Left lobe of liver (tissue), 2 donors: ENCODE measurements around the gene PRSS2. TPM values are rescaled to one million over a fixed set of nuclear protein-coding genes. Genes with fewer than 3 reads are reported as not detected.

ENCODE experiments used
- ATAC-seq: fragments of 200-7000 bp; cut with Tn5 transposase; one replicate; pipeline ENCODE4 v1.9.1; 2020; ENCODE audit warnings: mild to moderate bottlenecking, moderate library complexity
- DNase-seq: peaks from one replicate; pipeline ENCODE4 v3.0.0-alpha.2; 2020; ENCODE audit warnings: low spot score
- total RNA-seq: library from RNA; stranded (reverse); gene quantifications from one replicate; pipeline ENCODE4 v1.2.1, GENCODE V29; 2021
- donor health status: DM: no; HTN: no; CAD: no; lungs with moderate emphysema.
- donor health status: DM: no; HTN: yes; CAD: no.

The PRSS2 gene
- total RNA-seq, 1 donor from 2014 or later, result 53.2 TPM

DNA sequence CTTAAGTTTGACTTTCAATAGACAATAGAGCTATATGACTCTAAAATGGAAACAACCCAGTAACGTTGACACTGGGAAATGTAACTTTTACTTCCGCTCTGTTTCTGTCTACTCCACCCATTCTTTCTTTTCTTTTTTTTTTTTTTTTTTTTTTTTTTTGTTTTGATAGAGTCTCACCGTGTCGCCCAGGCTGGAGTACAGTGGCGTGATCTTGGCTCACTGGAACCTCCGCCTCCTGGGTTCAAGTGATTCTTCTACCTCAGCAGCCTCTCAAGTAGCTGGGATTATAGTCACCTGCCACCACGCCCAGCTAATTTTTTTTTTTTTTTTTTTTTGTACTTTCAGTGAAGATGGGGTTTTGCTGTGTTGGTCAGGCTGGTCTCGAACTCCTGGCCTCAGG, 13.9 kb downstream of the PRSS2 start:
- DNase-seq (no peak), ATAC-seq (no peak)

DNA sequence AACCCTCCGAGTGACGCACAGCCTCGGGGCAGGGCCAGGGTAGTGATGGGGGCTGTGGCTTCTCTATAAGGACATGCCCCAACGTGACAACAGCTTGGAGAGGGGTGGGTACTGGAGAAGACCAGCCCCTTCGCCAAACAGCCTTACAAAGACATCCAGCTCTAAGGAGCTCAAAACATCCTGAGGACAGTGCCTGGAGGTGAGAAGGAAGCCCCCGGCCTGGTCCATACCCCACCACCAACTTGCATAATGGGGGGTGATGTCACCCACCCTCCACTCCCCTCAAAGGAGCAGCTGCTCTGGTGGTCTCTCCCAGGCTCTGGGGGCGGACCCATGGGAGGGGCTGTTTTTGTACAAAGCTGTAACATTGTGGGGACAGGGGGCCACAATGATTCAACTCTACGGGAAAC, 15.1 kb downstream of the PRSS2 start:
- DNase-seq (no peak), ATAC-seq (no peak)

DNA sequence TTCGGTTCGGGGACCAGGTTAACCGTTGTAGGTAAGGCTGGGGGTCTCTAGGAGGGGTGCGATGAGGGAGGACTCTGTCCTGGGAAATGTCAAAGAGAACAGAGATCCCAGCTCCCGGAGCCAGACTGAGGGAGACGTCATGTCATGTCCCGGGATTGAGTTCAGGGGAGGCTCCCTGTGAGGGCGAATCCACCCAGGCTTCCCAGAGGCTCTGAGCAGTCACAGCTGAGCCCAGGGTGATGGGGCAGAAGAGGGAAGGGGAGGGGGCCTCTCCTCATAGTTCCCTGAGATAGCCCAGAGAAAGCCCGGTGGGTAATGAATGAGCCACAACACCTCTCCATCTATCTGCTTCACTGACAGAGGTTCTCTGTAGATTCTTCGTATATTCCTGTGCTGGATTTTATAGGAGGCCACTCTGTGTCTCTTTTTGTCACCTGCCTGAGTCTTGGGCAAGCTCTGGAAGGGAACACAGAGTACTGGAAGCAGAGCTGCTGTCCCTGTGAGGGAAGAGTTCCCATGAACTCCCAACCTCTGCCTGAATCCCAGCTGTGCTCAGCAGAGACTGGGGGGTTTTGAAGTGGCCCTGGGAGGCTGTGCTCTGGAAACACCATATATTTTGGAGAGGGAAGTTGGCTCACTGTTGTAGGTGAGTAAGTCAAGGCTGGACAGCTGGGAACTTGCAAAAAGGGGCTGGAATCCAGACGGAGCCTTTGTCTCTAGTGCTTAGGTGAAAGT, 16.4 kb downstream of the PRSS2 start:
- no peak for DNase-seq
- ATAC-seq, result no peak

DNA sequence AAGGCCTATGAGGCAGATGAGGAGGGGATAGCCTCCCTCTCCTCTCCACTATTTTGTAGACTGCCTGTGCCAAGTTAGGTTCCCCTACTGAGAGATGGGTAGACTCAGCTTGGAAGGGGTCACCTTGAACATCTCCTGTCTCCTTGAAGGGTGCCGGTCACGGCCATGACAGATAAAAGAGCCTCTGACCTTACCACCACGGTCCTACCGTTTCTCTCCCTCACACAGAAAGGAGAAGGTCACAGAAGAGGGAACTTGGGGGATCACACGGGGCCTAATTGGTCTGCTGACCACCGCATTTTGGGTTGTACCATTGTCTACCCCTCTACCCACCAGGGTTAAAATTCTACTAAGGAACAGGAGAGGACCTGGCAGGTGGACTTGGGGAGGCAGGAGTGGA, 17.0 kb downstream of the PRSS2 start:
- DNase-seq (no peak), ATAC-seq (no peak)

DNA sequence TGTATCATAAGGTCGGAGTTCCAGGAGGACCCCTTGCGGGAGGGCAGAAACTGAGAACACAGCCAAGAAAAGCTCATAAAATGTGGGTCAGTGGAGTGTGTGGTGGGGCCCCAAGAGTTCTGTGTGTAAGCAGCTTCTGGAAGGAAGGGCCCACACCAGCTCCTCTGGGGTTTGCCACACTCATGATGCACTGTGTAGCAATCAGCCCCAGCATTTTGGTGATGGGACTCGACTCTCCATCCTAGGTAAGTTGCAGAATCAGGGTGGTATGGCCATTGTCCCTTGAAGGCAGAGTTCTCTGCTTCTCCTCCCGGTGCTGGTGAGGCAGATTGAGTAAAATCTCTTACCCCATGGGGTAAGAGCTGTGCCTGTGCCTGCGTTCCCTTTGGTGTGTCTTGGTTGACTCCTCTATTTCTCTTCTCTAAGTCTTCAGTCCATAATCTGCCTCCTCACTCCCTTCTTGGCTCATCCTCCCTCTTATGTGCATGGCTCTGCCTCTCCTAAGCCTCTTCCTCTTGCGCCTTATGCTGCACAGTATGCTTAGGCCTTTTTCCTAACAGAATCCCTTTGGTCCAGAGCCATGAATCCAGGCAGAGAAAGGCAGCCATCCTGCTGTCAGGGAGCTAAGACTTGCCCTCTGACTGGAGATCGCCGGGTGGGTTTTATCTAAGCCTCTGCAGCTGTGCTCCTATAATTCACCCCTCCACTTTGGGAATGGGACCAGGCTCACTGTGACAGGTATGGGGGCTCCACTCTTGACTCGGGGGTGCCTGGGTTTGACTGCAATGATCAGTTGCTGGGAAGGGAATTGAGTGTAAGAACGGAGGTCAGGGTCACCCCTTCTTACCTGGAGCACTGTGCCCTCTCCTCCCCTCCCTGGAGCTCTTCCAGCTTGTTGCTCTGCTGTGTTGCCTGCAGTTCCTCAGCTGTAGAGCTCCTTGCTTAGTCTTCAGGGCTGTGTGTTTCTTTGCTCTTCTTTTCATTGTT, 17.8 kb downstream of the PRSS2 start:
- no peak for DNase-seq
- no peak for ATAC-seq

DNA sequence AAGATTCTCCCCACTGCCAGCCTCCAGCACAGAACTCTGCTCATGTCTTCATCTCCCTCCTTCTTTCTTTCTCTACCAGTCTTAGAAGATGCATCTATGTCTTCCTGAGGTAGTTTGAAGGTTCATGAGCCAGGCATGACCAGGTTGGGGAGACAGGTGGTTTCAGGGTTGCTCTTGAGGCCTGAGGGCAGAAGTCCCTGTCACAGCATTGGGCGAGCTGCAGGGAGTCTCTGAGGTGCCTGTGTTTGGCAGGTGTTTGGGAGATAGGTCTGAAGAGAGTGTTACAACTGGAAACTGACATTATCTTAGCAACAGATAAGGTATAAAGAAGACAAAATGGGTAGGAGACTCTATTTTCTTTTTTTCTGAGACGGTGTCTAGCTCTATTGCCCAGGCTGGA, 18.7 kb downstream of the PRSS2 start:
- no peak for DNase-seq
- no peak for ATAC-seq

DNA sequence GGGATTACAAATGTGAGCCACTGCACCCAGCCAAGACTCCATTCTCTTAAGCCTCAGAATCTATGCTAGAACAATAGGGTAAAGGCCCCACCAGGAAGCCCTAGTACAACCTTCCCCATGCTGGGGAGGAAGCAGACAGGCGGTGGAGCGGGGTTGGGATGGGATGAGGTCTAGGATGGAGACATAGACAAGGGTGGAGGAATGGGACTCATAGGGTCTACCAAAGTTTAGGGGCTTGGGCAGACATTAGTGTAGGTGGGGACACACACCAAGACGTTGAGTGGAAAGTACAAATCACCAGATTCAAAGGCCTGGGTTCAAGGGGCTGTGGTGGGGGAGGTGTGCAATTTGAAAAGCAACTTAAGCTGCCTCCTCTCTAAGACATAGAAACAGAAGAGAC, 19.3 kb downstream of the PRSS2 start:
- ATAC-seq (no peak), DNase-seq (no peak)

DNA sequence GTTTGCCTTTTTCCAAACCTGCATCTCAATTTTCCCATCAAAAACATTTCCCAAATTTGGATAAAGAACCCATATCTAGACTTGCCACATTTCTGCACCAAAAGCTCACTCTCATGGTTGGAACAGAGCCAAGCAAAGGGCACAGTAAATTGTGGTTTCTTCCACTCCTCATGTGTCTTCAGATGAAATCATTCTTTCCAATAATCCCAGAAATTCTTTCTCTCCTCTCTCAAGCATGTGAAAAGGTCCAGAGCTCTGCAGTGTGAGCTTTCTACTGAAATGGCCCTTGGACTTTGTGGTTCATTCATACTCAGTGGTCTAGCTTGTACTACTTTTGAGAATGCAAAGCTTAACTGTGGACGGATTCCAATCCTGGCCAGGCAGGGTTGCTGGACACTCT, 19.8 kb downstream of the PRSS2 start:
- no peak for ATAC-seq
- no peak for DNase-seq

DNA sequence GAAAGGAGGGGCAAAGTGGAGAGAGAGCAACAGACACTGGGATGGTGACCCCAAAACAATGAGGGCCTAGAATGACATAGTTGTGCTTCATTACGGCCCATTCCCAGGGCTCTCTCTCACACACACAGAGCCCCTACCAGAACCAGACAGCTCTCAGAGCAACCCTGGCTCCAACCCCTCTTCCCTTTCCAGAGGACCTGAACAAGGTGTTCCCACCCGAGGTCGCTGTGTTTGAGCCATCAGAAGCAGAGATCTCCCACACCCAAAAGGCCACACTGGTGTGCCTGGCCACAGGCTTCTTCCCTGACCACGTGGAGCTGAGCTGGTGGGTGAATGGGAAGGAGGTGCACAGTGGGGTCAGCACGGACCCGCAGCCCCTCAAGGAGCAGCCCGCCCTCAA, 20.7 kb downstream of the PRSS2 start:
- DNase-seq (no peak), ATAC-seq (no peak)

DNA sequence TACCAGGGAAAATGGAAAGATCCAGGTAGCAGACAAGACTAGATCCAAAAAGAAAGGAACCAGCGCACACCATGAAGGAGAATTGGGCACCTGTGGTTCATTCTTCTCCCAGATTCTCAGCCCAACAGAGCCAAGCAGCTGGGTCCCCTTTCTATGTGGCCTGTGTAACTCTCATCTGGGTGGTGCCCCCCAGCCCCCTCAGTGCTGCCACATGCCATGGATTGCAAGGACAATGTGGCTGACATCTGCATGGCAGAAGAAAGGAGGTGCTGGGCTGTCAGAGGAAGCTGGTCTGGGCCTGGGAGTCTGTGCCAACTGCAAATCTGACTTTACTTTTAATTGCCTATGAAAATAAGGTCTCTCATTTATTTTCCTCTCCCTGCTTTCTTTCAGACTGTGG, 21.4 kb downstream of the PRSS2 start:
- DNase-seq (no peak), ATAC-seq (no peak)

DNA sequence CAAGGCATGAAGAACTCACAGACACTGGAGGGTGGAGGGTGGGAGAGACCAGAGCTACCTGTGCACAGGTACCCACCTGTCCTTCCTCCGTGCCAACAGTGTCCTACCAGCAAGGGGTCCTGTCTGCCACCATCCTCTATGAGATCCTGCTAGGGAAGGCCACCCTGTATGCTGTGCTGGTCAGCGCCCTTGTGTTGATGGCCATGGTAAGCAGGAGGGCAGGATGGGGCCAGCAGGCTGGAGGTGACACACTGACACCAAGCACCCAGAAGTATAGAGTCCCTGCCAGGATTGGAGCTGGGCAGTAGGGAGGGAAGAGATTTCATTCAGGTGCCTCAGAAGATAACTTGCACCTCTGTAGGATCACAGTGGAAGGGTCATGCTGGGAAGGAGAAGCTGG, 21.8 kb downstream of the PRSS2 start:
- ATAC-seq (no peak), DNase-seq (no peak)

DNA sequence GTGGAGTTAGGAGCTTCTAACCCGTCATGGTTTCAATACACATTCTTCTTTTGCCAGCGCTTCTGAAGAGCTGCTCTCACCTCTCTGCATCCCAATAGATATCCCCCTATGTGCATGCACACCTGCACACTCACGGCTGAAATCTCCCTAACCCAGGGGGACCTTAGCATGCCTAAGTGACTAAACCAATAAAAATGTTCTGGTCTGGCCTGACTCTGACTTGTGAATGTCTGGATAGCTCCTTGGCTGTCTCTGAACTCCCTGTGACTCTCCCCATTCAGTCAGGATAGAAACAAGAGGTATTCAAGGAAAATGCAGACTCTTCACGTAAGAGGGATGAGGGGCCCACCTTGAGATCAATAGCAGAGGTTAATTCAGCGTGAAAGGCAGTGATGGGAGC, 22.4 kb downstream of the PRSS2 start:
- DNase-seq, result no peak
- ATAC-seq, result no peak

DNA sequence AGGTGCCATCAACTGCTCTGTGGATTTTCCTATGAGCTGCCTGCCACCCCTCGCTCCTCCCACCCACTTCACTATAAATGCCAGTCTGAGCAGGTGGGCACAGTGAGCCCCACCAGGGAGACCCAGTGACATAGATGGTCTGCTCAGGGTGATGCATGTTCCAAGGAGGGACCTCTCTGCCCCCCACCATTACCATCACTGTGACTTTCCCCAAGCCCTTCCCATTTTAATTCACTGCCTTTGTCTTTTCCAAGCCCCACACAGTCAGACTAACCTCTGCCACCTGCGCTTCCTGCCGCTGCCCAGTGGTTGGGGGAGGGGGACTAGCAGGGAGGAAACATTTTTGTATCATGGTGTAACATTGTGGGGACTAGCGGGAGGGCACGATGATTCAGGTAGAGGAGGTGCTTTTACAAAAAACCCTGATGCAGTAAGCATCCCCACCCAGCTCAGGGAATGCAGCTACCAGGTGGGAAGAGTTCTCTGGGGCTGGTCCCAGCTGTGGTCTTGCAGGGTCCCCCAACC, 24.6 kb downstream of the PRSS2 start:
- no peak for DNase-seq

DNA sequence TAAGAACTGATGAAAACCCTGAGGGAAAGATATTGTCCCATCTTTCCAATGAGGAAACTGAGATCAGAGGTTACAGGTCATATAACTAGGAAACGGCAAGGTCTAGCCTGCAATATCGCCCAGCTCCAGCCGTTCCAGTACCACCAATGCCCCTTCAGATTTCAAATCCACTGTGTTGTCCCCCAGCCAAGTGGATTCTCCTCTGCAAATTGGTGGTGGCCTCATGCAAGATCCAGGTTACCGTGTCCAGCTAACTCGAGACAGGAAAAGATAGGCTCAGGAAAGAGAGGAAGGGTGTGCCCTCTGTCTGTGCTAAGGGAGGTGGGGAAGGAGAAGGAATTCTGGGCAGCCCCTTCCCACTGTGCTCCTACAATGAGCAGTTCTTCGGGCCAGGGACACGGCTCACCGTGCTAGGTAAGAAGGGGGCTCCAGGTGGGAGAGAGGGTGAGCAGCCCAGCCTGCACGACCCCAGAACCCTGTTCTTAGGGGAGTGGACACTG, 25.3 kb downstream of the PRSS2 start:
- no peak for ATAC-seq
- no peak for DNase-seq

More for the DNA sequence above, 24.6 kb downstream of the PRSS2 start:
- no peak for ATAC-seq

DNA sequence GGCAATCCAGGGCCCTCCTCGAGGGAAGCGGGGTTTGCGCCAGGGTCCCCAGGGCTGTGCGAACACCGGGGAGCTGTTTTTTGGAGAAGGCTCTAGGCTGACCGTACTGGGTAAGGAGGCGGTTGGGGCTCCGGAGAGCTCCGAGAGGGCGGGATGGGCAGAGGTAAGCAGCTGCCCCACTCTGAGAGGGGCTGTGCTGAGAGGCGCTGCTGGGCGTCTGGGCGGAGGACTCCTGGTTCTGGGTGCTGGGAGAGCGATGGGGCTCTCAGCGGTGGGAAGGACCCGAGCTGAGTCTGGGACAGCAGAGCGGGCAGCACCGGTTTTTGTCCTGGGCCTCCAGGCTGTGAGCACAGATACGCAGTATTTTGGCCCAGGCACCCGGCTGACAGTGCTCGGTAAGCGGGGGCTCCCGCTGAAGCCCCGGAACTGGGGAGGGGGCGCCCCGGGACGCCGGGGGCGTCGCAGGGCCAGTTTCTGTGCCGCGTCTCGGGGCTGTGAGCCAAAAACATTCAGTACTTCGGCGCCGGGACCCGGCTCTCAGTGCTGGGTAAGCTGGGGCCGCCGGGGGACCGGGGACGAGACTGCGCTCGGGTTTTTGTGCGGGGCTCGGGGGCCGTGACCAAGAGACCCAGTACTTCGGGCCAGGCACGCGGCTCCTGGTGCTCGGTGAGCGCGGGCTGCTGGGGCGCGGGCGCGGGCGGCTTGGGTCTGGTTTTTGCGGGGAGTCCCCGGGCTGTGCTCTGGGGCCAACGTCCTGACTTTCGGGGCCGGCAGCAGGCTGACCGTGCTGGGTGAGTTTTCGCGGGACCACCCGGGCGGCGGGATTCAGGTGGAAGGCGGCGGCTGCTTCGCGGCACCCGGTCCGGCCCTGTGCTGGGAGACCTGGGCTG, 26.0 kb downstream of the PRSS2 start:
- ATAC-seq, result peak; percentile 37
- peak; percentile 38 for DNase-seq

DNA sequence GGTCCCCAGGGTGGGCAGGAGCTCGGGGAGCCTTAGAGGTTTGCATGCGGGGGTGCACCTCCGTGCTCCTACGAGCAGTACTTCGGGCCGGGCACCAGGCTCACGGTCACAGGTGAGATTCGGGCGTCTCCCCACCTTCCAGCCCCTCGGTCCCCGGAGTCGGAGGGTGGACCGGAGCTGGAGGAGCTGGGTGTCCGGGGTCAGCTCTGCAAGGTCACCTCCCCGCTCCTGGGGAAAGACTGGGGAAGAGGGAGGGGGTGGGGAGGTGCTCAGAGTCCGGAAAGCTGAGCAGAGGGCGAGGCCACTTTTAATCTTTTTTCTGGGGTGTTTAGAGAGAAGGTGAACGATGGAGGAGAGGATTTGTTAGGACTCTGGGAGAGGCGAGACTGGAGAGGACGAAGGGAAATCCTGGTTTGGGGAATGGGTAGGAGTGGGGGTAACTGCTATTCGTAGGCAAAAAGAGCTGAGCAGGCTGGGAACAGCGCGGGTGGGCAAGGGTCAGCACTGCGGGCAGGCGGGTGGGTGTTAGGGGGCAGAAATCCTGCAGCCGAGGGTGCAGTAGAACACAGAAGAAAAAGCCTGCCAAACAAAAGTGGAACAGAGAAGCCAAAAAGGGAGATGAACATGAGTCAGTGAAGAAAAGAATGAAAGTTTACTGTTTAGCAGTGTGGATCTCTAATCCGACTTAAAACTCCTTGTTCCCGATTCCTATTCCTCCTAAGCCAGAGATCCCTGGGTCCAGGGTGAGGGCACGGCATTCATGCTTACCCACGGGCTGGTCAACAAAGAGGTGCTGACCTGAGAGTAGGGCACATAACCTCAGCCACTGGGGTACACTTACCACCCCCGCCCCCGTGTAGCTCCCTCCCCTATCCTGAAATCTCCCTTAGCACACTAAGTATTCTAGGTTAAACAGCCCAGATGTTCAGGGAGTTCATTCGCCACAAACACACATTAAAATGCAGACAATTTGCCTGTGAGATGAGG, 26.9 kb downstream of the PRSS2 start:
- ATAC-seq (peak; percentile 22), DNase-seq (peak; percentile 38)

DNA sequence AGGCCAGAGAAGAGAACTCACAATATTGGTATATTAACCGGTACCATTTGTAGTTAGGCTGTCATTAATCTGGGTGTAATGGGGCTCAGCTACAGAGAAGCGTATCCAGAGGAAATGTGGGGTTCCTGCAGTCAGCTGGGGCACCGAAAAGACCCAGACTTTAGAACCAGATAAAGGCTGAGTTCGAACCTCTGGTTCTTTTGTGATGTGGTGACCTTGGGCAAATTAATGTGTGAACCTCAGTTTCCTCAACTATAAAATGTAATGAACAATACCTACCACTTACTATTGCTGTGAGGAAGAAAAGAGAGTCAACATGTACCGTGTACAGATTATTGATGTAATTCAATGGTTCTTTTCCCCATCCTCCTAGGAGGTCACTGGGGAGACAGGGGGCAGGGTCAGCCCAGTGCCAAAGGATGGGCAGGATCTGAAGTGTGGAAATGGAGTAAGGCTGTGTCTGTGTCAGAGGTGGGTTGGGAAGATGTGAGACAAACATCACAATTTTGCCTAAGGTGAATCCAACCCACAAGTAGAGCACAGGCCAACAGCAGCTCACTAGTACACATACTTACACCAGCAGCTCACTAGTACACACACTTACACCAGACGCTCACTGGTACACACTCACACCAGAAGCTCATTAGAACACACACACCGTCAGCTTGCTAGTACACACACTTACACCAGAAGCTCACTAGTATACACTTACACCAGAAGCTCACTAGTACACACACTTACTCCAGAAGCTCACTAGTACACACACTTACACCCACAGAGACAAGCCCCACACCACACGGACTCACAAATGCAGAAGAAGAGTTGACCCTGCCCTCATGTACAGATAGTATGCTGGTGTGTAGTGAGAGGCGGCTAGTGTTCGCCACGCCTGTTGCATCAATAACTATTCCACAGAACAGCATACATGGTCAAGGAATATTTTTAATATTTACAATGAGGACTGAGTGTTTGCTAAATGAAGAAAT, 28.0 kb downstream of the PRSS2 start:
- no peak for ATAC-seq
- DNase-seq, result peak; percentile 14

DNA sequence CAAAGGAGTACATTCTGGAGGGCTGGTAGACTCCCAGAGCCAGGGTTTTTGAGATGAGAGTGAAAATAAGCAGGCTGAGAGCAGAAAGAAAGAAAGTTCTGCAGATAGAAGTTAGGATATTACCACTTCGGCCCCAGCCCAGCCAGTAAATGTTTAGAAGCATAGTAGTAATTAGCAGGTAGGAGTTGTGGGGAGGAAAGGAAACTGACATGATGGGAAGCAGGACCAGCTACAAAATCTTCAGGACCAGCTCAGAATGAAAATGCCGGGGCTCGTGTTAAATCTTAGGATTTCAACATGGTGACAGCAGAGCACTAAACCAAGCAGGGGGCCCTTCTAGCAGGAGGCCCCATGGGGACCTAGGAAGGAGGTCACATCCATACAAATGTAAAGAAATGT, 28.7 kb downstream of the PRSS2 start:
- ATAC-seq (no peak), DNase-seq (no peak)
